ENCODE measurements around the gene ACTL10.
A peak's percentile ranks its signal among the peaks of the same experiment; 100 is the strongest.

The ACTL10 gene

DNA sequence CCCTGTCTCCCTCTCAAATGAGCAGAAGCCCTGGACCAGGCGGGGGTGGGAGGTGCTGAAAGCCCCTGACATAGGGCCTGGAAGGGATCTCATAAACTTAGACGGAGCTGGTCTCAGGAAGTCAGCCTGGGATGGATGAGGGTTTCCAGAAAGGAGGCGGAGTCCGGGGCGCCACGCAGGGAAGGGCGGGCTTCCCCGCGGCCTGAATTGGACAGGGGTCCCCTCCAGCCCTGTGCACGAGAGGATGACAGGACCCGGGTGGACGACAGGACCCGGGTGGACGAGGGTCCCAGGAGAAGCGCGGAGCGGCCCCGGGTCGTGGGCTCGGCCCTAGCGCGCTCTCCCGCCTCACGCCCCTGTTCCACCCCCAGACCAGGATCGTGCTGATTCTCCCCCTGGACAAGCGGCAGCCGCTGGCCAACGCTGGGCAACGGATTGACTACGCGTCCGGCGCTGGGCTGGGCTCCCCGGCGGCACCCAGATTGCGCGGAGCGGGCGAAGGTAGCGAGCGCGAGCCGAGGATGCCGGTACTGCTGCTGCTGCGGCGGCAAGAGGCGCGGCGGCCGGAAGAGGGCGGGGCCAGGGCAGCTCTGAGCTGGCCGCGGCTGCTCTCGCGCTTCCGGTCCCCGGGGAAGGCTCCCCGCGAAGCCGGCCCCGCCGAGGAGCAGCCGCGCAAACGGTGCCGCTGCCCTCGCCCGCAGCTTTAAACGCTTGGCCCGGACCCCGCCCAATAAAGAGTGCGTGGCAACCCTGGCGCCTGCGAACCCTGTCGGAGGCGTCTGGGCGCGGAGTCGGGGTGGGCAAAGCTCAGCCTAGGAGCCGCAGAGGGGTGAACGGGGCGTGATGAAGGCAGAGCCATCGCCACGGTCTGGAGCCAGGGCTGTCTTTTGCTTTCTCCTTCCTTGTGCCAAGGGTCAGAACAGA is 3.3 kb upstream of the ACTL10 start:
- H3K27me3 Mint-ChIP-seq = no peaks in the 10 kb centered on the region
- H3K27ac Mint-ChIP-seq = peak overlapping the region; percentile 83
- intact Hi-C loops (cut with micrococcal nuclease) = loop anchor here (5.0 to 10.0 kb wide), 3 partner anchors 109 to 331 kb away; partner anchors contain the start of genes CDK5RAP1 and RALY
- no peaks in the 10 kb centered on the region for H3K9me3 Mint-ChIP-seq
- peaks cover 50% of the 10 kb centered on the region for H3K4me1 Mint-ChIP-seq (ENCODE audit: low read depth)
- peaks cover 19% of the 10 kb centered on the region for H3K36me3 Mint-ChIP-seq (ENCODE audit: low read depth)
- H3K4me3 Mint-ChIP-seq = peak overlapping the region; percentile 87

GRCh38 chr20:33664085-33664761 is 2.5 kb upstream of the ACTL10 start:
- Mint-ChIP-seq H3K36me3 (ENCODE audit: low read depth) (peaks cover 11% of the 10 kb centered on the region), H3K4me3 (peak overlapping the region; percentile 87), H3K27me3 (no peaks in the 10 kb centered on the region), H3K9me3 (no peaks in the 10 kb centered on the region), H3K4me1 (ENCODE audit: low read depth) (peaks cover 51% of the 10 kb centered on the region), H3K27ac (peak overlapping the region; percentile 83)
- intact Hi-C loops (cut with micrococcal nuclease) = loop anchor here (5.0 to 10.0 kb wide), 3 partner anchors 109 to 331 kb away; partner anchors contain the start of genes CDK5RAP1 and RALY

DNA sequence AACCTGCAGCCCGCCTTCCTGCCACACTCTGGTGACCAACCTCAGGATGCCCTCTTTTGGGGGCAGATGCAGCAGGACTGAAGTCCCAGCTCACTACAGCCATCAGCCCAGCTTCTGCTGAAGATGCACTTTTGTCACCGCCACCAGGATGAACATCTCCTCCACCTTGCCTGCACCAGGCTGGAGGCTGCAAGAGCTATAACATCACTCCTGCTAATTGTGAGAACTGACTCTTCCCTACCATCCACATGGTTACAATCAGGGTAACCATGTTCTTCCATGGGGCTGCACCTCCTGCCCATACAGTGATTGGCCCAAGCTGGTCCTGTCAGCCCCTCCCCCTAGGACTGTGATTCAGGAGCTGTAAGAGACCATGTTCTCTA is 2.0 kb upstream of the ACTL10 start:
- H3K36me3 Mint-ChIP-seq (ENCODE audit: low read depth) = peaks cover 8% of the 10 kb centered on the region
- peak overlapping the region; percentile 87 for H3K4me3 Mint-ChIP-seq
- H3K4me1 Mint-ChIP-seq (ENCODE audit: low read depth) = peaks cover 54% of the 10 kb centered on the region
- H3K27ac Mint-ChIP-seq = peak overlapping the region; percentile 83
- H3K9me3 Mint-ChIP-seq = no peaks in the 10 kb centered on the region
- intact Hi-C loops (cut with micrococcal nuclease) = loop anchor here (5.0 to 10.0 kb wide), 3 partner anchors 110 to 330 kb away; partner anchors contain the start of genes CDK5RAP1 and RALY
- no peaks in the 10 kb centered on the region for H3K27me3 Mint-ChIP-seq

DNA sequence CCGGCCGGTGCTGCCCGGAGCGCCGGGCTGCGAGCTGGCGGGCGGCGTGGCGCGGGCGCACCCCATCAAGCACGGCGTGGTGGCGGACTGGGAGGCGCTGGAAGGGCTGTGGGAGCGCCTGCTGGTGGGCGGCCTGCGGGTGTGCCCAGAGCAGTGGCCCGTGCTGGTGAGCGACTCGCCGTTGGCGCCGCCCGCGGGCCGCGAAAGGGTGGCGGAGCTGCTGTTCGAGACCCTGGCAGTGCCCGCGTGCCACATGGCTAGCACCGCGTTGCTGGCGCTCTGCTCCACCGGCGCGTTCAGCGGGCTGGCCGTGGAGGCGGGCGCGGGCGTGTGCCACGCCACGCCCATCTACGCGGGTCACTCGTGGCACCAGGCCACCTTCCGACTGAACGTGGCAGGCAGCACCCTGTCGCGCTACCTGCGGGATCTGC is 517 bp downstream of the ACTL10 start:
- Mint-ChIP-seq H3K27ac (peak overlapping the region; percentile 76), H3K9me3 (no peaks in the 10 kb centered on the region), H3K27me3 (no peaks in the 10 kb centered on the region), H3K4me1 (ENCODE audit: low read depth) (peaks cover 70% of the 10 kb centered on the region), H3K36me3 (ENCODE audit: low read depth) (peaks cover 28% of the 10 kb centered on the region), H3K4me3 (peak overlapping the region; percentile 75)
- intact Hi-C loops (cut with micrococcal nuclease) = loop anchor here (2.0 to 10.0 kb wide), 4 partner anchors 66 to 328 kb away; partner anchors contain the start of gene RALY

DNA sequence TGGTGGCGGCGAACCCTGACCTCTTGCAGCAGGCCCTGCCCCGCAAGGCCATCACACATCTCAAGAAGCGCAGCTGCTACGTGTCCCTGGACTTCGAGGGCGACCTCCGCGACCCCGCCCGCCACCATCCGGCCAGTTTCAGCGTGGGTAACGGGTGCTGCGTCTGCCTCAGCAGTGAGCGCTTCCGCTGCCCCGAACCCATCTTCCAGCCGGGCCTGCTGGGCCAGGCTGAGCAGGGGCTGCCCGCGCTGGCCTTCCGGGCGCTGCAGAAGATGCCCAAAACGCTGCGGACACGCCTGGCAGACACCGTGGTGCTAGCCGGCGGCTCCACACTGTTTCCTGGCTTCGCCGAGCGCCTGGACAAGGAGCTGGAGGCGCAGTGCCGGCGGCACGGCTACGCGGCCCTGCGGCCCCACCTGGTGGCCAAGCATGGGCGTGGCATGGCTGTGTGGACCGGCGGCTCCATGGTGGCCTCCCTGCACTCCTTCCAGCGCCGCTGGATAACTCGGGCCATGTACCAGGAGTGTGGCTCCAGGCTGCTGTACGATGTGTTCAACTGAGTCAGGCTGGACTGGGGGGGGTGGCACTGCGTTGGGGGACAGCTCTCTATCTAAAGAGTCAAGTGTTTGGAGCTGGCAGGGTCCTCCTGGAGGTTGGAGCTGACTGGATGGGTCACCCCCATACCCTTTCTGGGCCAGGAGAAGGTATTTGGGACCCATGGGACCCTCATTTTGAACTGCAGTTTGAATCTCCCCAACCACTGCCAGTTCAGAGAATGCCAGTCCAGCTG is 1.1 kb downstream of the ACTL10 start:
- intact Hi-C loops (cut with micrococcal nuclease) = loop anchor here (2.0 to 10.0 kb wide), 4 partner anchors 65 to 327 kb away; partner anchors contain the start of gene RALY
- peaks cover 29% of the 10 kb centered on the region for H3K36me3 Mint-ChIP-seq (ENCODE audit: low read depth)
- no peaks in the 10 kb centered on the region for H3K9me3 Mint-ChIP-seq
- H3K27me3 Mint-ChIP-seq = no peaks in the 10 kb centered on the region
- peak overlapping the region; percentile 76 for H3K27ac Mint-ChIP-seq
- H3K4me3 Mint-ChIP-seq = peak overlapping the region; percentile 75
- H3K4me1 Mint-ChIP-seq (ENCODE audit: low read depth) = peaks cover 71% of the 10 kb centered on the region

DNA sequence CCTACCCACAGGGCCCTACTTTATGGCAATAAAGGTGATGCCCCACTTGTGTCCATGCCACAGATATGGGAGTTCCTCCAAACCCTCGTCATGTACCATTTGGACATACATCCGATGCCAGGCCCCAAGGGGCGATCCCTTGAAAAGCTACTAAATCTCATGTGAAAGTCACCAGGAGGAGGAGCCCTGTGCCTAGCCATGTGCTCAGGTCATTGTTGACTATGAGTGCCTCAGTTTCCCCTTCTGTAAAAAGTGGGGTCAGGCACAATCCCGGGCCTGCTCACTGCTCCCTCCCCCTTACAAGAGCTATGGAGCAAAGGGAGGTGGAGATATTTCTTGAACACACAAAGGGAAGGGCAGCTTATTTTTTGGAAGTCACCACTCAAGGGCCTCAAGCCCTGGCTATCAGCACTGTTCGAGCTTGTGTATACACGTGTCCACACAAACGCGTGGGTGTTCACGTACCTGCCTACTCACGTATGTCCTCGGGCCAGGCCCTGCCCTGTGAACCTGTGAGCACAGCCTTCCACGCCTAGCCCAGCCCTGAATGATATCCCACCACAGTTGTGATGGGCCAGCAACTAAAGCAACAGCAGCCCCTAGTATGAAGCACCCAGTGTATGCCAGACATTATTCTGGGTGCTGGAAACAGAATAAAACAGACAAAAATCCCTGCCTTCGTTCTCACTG is 1.9 kb downstream of the ACTL10 start:
- no peaks in the 10 kb centered on the region for H3K27me3 Mint-ChIP-seq
- H3K4me3 Mint-ChIP-seq = no peak overlapping the region
- peaks cover 75% of the 10 kb centered on the region for H3K4me1 Mint-ChIP-seq (ENCODE audit: low read depth)
- peaks cover 30% of the 10 kb centered on the region for H3K36me3 Mint-ChIP-seq (ENCODE audit: low read depth)
- no peaks in the 10 kb centered on the region for H3K9me3 Mint-ChIP-seq
- intact Hi-C loops (cut with micrococcal nuclease) = loop anchor here (10.0 kb wide), 2 partner anchors 114 to 326 kb away; partner anchors contain the start of gene RALY
- H3K27ac Mint-ChIP-seq = no peak overlapping the region

DNA sequence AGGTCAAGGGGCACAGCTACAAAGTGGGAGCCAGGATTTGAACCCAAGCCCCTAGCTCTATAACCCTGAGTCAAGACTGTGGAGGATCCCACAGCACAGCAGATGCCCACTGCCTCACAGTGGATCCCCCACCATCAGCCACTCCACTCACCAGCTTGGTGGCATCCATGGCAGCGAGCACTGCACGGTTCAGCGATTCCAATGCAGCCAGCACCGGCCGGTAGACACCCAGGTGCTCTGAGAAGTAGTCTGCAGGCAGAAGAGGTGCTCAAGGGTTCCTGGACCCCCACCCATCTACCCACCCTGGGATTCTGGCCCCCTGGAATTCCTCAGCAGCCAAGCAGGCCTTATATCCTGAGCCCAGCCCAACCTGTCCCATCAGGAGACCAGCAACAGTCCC is 2.5 kb downstream of the ACTL10 start:
- H3K4me1 Mint-ChIP-seq (ENCODE audit: low read depth) = peaks cover 73% of the 10 kb centered on the region
- no peaks in the 10 kb centered on the region for H3K9me3 Mint-ChIP-seq
- peaks cover 36% of the 10 kb centered on the region for H3K36me3 Mint-ChIP-seq (ENCODE audit: low read depth)
- intact Hi-C loops (cut with micrococcal nuclease) = loop anchor here (10.0 kb wide), 2 partner anchors 114 to 326 kb away; partner anchors contain the start of gene RALY
- H3K27me3 Mint-ChIP-seq = no peaks in the 10 kb centered on the region
- H3K4me3 Mint-ChIP-seq = no peak overlapping the region
- no peak overlapping the region for H3K27ac Mint-ChIP-seq

- Mint-ChIP-seq H3K9me3 (no peaks in the 10 kb centered on the region), H3K4me1 (ENCODE audit: low read depth) (peaks cover 70% of the 10 kb centered on the region), H3K27ac (no peak overlapping the region), H3K36me3 (ENCODE audit: low read depth) (peaks cover 36% of the 10 kb centered on the region), H3K4me3 (no peak overlapping the region), H3K27me3 (peaks cover 3% of the 10 kb centered on the region)
- intact Hi-C loops (cut with micrococcal nuclease) = loop anchor here (10.0 kb wide), 2 partner anchors 115 to 325 kb away; partner anchors contain the start of gene RALY
Measured at GRCh38 chr20:33669873-33670640, 3.3 kb downstream of the ACTL10 start.

DNA sequence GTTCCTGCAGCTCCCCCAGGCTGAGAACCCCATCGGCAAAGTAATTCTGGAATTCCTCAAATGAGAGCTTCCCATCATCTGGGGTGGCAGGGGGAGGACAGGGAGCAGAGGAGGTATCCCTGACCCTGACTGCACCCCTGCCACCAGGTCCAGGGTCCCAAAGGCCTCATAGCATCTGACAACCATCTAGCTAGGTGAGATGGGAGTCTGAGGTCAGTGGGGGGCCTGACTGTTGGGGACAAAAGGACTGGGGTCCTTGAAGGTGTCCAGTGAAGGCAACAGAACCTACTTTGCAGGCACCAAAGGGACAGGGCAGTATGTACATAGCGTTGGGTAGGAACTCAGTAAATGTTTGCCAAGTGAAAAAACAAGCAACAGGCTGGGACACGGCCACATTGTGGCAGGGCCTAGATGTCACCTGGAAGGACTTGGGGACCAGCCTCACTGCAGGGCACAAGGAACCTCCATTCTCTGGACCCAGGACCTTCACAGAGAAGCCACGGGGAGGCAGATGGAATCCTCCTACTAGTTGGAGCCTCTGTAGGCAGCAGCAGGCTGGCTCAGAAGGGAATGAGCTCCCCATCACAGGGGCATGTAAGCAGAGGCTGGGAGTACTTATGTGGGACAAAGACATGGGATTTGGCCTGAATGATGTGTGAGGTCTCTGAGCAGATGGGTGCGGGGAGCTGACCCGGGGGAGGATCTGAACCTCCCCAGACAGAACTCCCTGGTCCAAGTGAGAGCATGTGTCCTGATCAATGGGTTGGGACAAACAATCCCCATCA is 4.2 kb downstream of the ACTL10 start:
- H3K4me3 Mint-ChIP-seq = no peak overlapping the region
- no peaks in the 10 kb centered on the region for H3K9me3 Mint-ChIP-seq
- H3K36me3 Mint-ChIP-seq (ENCODE audit: low read depth) = peaks cover 36% of the 10 kb centered on the region
- H3K27ac Mint-ChIP-seq = no peak overlapping the region
- intact Hi-C loops (cut with micrococcal nuclease) = no loop called here
- H3K27me3 Mint-ChIP-seq = peaks cover 5% of the 10 kb centered on the region
- peaks cover 67% of the 10 kb centered on the region for H3K4me1 Mint-ChIP-seq (ENCODE audit: low read depth)

DNA sequence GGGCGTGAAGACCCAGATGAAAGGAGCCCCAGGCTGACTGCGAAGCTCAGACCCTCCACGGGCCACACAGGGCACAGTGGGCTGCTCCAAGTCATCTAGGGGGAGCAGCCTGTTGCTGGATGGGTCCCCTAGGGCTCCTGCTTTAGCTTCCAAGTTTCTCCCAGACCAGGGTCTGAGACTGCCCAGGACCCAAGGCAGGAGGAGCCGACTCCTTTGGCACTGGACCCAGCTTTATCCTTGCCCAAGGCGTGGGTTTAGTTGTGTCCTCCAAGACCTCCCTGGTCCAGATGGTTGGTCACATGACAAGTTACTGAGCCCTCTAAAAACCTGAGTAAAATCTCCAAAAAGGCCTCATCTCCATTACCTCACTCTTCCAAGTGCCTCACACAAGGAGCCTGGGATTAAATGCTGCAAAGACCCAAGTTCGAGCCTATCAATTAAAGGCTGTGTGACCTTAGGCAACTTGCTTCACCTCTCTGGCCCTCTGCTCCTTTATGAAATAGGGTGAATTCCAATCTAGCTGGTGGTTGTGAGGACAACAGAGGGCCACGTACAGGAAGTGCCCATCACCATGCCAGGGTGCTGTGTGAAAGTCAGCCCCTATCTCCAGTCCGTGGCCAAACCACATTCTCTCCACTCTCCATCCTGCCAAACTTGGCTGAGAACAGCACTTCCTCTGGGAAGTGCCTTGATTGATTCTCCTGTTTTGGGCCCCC is 5.0 kb downstream of the ACTL10 start:
- intact Hi-C loops (cut with micrococcal nuclease) = no loop called here
- peaks cover 59% of the 10 kb centered on the region for H3K4me1 Mint-ChIP-seq (ENCODE audit: low read depth)
- no peak overlapping the region for H3K4me3 Mint-ChIP-seq
- H3K27me3 Mint-ChIP-seq = peaks cover 5% of the 10 kb centered on the region
- no peaks in the 10 kb centered on the region for H3K9me3 Mint-ChIP-seq
- no peak overlapping the region for H3K27ac Mint-ChIP-seq
- peaks cover 36% of the 10 kb centered on the region for H3K36me3 Mint-ChIP-seq (ENCODE audit: low read depth)

- H3K4me3 Mint-ChIP-seq = peak overlapping the region; percentile 25
- no peak overlapping the region for H3K27ac Mint-ChIP-seq
- intact Hi-C loops (cut with micrococcal nuclease) = no loop called here
- peaks cover 36% of the 10 kb centered on the region for H3K36me3 Mint-ChIP-seq (ENCODE audit: low read depth)
- no peaks in the 10 kb centered on the region for H3K9me3 Mint-ChIP-seq
- peaks cover 5% of the 10 kb centered on the region for H3K27me3 Mint-ChIP-seq
- peaks cover 55% of the 10 kb centered on the region for H3K4me1 Mint-ChIP-seq (ENCODE audit: low read depth)
Measured at GRCh38 chr20:33672426-33673113, 5.8 kb downstream of the ACTL10 start.
